Prostate gland (tissue), 2 donors: ENCODE measurements around the gene AGXT.

Experiments
- CTCF ChIP-seq, 4 experiments: fragments of 200-600 bp in 2 of 4; fragments of 450-650 bp in 2 of 4; sonication (generic) in 2 of 4; IDR thresholded peaks; 1 replicate in 3 of 4; 2 replicates in 1 of 4; pipeline ENCODE4 v1.5.1; 2016 to 2019; ENCODE audit warnings: antibody characterized with exemption in 4 of 4, mild to moderate bottlenecking in 2 of 4, moderate library complexity in 2 of 4
- POLR2A ChIP-seq: fragments of 450-650 bp; IDR thresholded peaks from one replicate; pipeline ENCODE4 v1.6.1; 2016; ENCODE audit warnings: antibody characterized with exemption, mild to moderate bottlenecking
- POLR2AphosphoS5 ChIP-seq: sonication (generic); formaldehyde crosslinking; IDR thresholded peaks from one replicate; pipeline ENCODE4 v1.6.1; 2017; ENCODE audit warnings: antibody characterized with exemption

GRCh38 chr2:240911641-240912265, 43.1 kb downstream of the AGXT start:
- TF ChIP-seq CTCF (IDR thresholded peaks at IDR 0.05) = no peak
- TF ChIP-seq POLR2AphosphoS5 = no peak
- no peak for TF ChIP-seq POLR2A
